Fibroblast of upper back skin (primary cell): Measurements from ENCODE around the gene CHD6.

Experiments
- DNase-seq: peaks from one replicate; pipeline ENCODE4 v3.0.0-alpha.2; 2013

The CHD6 gene

GRCh38 chr20:41499961-41500725 is 118.0 kb downstream of the CHD6 start:
- peak; percentile 93 for DNase-seq

DNA sequence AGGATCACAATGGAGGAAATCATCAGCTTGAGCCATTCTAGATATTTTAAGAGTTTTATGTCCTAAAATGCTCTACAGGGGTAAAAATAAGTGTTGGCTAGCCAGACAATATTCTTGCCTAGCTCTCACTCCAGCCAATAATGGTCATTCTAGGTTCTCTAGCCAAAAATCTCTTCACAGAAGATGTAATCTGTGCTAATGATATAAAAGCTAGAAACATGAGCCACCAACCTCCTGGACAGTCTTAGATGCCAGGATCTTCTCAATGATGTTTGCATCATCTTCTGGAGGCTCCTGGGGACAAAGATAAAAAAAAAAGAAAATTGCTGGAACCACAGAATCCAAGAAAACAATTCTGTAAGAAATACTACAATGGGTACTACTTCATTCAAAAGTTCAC is 119.1 kb downstream of the CHD6 start:
- DNase-seq, result peak; percentile 29

DNA sequence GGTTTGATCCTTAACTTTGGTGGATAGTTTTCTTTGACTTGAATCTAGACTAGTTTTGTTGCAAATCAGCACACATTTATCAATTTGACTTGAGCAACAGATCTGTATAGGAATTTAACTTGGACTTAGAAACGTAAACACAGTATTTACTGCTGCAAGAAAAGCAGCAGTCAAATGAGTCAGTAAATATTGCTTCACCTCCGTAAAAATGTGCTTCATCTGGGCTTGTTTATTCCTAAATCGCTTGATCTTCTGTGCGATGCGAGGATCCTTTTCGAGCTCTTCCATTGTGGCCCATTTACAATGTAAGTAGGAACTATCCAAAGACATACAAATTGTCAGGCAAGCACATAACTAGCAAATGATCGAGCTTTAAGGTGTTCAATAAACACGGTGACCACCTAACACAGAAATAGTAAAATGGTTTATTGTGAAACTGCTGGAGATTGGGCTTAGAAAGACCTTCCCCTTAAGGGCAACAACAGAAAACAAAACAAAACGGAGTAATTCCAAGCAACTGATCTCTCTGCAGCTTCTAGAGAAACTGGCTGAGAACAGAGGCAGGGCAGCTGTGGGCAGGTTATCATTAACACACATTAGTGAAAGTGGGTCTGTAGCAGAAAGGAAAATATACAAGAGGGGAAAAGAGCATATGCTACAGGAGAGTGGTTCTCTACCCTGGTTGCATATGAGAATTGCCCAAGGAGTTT is 120.8 kb downstream of the CHD6 start:
- no peak for DNase-seq

DNA sequence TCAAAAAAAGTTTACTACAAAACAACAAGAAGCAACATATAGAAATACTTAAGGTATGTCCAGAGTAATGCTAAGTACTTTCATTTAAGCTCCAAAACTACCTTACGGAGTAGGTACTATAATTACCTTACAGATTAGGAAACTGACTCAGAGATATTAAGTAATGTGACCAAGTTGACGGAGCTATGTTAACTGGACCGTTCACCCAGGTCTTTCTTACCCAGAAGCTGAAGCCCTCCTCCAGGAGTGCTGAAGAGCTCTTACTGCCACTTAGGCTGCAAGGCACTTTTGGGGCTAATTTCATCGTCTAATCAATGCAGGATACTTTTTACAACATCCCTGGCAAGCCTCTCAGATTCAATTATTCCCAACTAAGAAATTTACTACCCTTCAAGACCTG is 123.7 kb downstream of the CHD6 start:
- DNase-seq, result no peak

GRCh38 chr20:41483553-41483930 is 134.6 kb downstream of the CHD6 start:
- peak; percentile 44 for DNase-seq

DNA sequence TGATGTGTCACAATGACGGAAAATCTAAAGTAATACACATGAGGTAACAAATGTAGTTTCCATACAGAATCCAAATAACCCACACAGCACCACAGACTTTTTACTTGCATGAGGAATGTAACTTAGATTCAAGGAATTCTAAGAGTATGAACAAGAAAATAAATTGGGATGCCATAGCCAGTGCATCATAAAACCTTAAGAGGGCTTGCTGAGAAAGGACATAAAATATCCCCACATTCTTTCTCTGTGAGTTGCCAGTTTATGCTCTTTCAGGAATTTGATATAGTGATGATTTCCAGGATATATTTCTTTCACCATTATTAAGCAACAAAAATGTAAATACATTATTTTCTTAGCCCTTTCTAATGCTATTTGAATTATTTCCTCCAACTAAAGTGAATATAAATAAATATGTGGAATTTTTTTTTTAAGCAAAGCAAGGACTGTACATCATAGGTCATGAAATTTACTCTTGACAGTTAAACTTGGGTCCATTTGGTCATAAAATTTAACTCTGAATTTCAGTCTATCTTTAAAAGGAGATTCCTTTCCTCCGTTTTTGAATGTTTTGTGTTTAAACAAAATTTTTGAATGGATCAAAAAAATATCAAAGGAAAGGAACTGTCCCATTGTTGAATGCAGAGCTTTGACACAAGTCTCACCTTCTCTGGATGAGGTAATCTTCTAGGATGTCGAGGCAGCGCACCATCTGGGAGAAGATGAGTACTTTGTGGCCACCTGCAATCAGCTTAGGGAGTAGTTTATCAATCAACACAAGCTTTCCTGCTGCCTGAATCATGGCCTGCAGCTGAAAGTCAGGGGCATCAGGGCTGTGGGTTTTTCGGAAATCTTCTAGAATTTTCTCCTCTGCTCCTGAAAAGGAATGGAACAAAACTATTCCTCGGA is 135.3 kb downstream of the CHD6 start:
- peak; percentile 96 for DNase-seq

GRCh38 chr20:41480054-41480770 is 138.0 kb downstream of the CHD6 start:
- DNase-seq, result no peak

DNA sequence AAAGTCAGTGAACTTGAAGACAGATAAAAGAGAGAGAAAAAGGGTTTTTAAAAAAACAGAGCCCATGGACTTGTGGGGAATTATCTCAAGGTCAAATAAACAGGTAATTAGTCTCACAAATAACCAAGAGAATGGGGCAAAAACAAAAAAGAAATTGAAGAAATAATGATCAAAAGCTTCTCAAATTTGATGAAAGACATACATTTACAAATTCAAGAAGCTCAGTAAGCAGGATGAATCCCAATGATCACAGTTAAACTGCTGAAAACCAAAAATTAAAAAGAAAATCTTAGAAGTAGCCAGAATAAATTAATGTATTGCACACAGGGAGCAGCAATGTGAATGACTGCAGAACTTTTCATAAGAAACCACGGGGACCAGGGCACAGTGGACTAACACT is 139.1 kb downstream of the CHD6 start:
- no peak for DNase-seq

DNA sequence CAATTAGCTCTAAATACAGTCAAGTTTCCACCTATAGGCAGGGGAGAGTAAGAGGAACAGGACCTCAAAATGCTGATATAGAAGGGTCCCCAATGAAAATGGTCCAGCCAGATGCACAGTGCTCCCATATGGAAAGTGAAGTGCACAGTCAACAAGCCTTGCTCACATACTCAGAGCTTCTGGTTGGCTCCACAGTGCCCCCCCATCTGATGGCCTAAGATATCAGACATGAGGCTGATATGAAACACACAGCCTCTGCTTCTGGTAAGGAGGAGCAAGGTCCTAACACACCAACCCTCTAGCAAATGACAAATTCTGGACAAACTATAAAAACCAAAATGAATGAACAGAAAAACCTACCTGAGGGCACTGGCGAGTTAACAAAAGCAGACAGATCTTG is 140.2 kb downstream of the CHD6 start:
- DNase-seq, result no peak

DNA sequence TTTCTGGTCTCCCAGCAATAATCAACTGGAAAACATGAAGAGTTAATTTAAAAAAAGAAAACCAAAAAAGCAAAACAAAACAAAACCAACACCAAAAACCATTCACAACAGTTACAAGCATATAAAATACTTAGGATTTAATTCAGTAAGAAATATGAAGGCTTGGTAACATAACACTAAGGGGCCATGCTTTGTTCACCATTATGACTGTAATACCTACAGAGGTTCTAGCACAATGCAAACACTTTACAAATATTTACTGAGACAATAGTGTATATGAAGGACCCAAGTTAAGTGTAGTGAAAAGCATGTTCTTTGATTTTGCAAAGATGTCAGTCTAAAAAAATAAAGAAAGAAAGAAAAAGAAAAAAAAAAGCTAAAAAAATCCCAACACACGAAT is 141.7 kb downstream of the CHD6 start:
- DNase-seq, result no peak

- DNase-seq, result peak; percentile 76
Observed at GRCh38 chr20:41476013-41476441, 142.2 kb downstream of the CHD6 start.

- DNase-seq, result peak; percentile 46
Observed at GRCh38 chr20:41475503-41475902, 142.7 kb downstream of the CHD6 start.

GRCh38 chr20:41470362-41471095 is 147.6 kb downstream of the CHD6 start:
- DNase-seq, result no peak

GRCh38 chr20:41469868-41470267 is 148.3 kb downstream of the CHD6 start:
- no peak for DNase-seq

DNA sequence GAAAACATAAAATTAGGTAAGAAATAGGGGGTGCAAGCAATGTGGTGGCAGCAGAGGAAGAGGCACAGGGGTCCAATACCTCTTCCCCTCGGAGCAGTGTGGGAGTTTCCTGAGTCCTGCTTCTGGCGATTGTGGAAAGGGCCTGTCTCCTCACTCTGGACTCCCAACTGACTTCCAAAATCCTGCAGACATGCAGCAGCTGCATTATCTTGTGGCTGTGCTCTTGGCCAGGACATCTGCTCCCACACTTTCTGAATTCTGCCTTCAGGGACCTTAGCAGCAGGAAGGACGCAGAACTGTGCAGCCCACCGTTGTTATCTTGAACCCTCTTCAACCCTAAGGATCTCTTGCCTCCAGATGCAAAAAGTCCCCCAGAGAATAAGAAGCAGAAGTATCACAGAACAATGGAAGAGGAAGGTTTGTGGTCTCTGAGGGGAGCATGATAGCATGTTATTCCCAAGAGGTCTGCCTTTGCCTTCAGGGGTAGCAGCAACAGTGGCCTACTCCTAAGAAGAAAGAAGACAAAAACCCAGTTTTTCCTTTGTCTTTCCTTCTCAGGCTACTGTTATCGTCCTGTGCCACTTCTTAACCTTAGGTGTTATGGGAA is 149.1 kb downstream of the CHD6 start:
- no peak for DNase-seq

DNA sequence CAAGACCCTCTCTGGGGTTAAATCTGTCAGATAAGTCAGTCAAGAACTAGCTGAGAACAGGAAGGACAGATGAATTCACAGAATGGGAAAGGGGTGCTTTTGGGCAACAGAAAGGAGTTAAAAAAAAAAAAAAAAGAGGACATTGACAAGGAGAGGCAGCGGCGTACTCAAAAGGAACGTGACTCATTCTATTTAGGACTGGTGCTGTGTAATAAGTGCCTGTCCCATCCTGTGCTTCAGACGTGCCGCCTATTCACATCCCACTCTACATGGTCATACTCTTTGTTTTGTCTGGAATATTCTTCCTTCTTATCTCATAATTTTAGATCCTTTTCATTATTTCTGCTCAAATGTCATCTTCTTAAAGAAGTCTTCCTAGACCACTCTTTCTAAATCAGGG is 150.5 kb downstream of the CHD6 start:
- no peak for DNase-seq

GRCh38 chr20:41467220-41467619 is 151.0 kb downstream of the CHD6 start:
- no peak for DNase-seq

- no peak for DNase-seq
Observed at GRCh38 chr20:41463567-41463966, 154.6 kb downstream of the CHD6 start.

GRCh38 chr20:41462372-41463161 is 155.6 kb downstream of the CHD6 start:
- DNase-seq, result no peak

GRCh38 chr20:41458761-41459160 is 159.4 kb downstream of the CHD6 start:
- DNase-seq, result no peak
